ENCODE measurements around the gene DYSF.

DNA sequence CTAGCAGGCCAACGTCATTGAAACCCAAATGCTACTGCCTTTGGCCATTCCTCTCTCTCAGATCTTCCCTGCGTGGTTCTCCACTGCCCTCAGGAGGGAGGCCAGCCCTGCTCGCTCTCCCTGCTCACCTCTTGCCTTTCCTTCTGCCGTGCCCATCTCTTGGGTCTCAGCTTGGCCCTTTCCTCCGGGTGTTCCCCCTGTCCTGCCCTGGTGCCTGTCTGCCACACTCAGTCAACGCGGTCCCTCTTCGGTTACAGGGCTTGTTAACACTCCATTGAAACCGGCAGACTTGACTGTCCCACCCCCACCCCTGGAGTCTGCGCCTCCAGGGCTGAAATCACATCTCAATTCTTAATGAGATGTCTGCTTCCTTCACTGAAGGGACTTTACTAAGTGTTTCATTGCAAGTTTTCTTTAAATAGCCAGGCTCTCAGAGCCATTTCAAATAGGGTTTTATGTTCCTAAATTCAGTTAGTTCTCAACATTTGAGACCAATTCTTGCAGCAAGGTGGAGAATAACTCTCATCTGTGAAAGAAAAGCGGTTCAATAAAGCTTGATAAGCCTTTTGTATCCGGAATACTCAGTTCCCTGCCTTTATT is 237.6 kb downstream of the DYSF start:
- TF ChIP-seq POLR2A (IDR thresholded peaks at IDR 0.05), result no peak
- TF ChIP-seq, protein P1, sequence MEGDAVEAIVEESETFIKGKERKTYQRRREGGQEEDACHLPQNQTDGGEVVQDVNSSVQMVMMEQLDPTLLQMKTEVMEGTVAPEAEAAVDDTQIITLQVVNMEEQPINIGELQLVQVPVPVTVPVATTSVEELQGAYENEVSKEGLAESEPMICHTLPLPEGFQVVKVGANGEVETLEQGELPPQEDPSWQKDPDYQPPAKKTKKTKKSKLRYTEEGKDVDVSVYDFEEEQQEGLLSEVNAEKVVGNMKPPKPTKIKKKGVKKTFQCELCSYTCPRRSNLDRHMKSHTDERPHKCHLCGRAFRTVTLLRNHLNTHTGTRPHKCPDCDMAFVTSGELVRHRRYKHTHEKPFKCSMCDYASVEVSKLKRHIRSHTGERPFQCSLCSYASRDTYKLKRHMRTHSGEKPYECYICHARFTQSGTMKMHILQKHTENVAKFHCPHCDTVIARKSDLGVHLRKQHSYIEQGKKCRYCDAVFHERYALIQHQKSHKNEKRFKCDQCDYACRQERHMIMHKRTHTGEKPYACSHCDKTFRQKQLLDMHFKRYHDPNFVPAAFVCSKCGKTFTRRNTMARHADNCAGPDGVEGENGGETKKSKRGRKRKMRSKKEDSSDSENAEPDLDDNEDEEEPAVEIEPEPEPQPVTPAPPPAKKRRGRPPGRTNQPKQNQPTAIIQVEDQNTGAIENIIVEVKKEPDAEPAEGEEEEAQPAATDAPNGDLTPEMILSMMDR (IDR thresholded peaks at IDR 0.05), result no peak
